Endothelial cell of umbilical vein (primary cell): Measurements from ENCODE around the gene PFKFB1. TPM values are rescaled to one million over a fixed set of nuclear protein-coding genes. Genes with fewer than 3 reads are reported as not detected.

Experiments
- BruUV-seq: library from RNA; stranded (reverse); fragments of 400-500 nt; replicated peaks from 2 replicates; lab custom pipeline; 2021; lab: Mats Ljungman, UMichigan
- CTCF ChIA-PET: fragments of 300-600, 350-600 bp; sonication (Branson Sonifier 250); formaldehyde crosslinking; loops from one replicate; lab custom pipeline; 2021; ENCODE audit warnings: antibody characterized with exemption, inconsistent platforms; lab: Charles Lee
- POLR2A ChIA-PET: fragments of 300-600, 350-600 bp; sonication (Branson Sonifier 250); formaldehyde crosslinking; loops from one replicate; lab custom pipeline; 2021; ENCODE audit warnings: antibody characterized with exemption, inconsistent platforms; lab: Charles Lee
- DNase-seq: peaks from one replicate; pipeline ENCODE4 v3.0.0-alpha.2; 2011; ENCODE audit warnings: low read depth, low spot score
- FAIRE-seq: peaks from 2 replicates; lab custom pipeline; 2011; peaks lifted over from hg19 to GRCh38; lab: Jason Lieb, UNC
- H2AFZ ChIP-seq: 2 replicates; pipeline ENCODE4 v1.6.0; 2012; ENCODE audit warnings: low read depth, low read length, control low read depth, inconsistent platforms
- H3K27ac ChIP-seq: 2 replicates; pipeline ENCODE4 v1.5.1; 2011; ENCODE audit warnings: low read depth, mild to moderate bottlenecking, control low read depth, low read length, moderate library complexity; ENCODE audit not compliant: insufficient read depth
- H3K27me3 ChIP-seq, 2 experiments: 2 replicates each; pipeline versions ENCODE4 v1.6.0 to v1.6.1; 2011; ENCODE audit warnings: low read length in 2 of 2, mixed read lengths in 1 of 2; ENCODE audit not compliant: control insufficient read depth in 2 of 2, insufficient read depth in 2 of 2
- H3K36me3 ChIP-seq, 2 experiments: 2 replicates in 1 of 2; 3 replicates in 1 of 2; pipeline ENCODE4 v1.5.1; 2011; ENCODE audit warnings: low read length in 2 of 2, mild to moderate bottlenecking in 1 of 2, moderate library complexity in 1 of 2; ENCODE audit not compliant: control insufficient read depth in 2 of 2, insufficient read depth in 2 of 2; ENCODE audit errors: extremely low read depth in 1 of 2
- H3K4me1 ChIP-seq: 3 replicates; pipeline ENCODE4 v1.5.1; 2011; ENCODE audit warnings: mild to moderate bottlenecking, low read length; ENCODE audit not compliant: control insufficient read depth, insufficient read depth; ENCODE audit errors: extremely low read depth
- H3K4me2 ChIP-seq: 2 replicates; pipeline ENCODE4 v1.6.1; 2011; ENCODE audit warnings: low read length, control low read depth, mixed read lengths; ENCODE audit not compliant: insufficient read depth
- H3K4me3 ChIP-seq, 3 experiments: fragments of 200-600 bp in 1 of 3; sonication (generic), shearing (Covaris generic) in 1 of 3; replicated peaks in 1 of 3; 2 replicates each; pipeline ENCODE4 v1.5.1; 2011 to 2016; ENCODE audit warnings: control low read depth in 3 of 3, low read length in 3 of 3, mild to moderate bottlenecking in 2 of 3, inconsistent platforms in 1 of 3, low read depth in 1 of 3, moderate library complexity in 1 of 3; ENCODE audit not compliant: insufficient read depth in 1 of 3
- H3K79me2 ChIP-seq: 2 replicates; pipeline ENCODE4 v1.6.0; 2012; ENCODE audit warnings: low read length, inconsistent platforms; ENCODE audit not compliant: control insufficient read depth, insufficient read depth
- H3K9ac ChIP-seq: replicated peaks from 2 replicates; pipeline ENCODE3; 2011; ENCODE audit warnings: low read length, control low read depth; ENCODE audit not compliant: insufficient read depth; ENCODE audit errors: extremely low read depth
- H3K9me1 ChIP-seq: replicated peaks from 3 replicates; pipeline ENCODE4 v1.6.0; 2011; ENCODE audit warnings: mild to moderate bottlenecking, low read length; ENCODE audit not compliant: control insufficient read depth, insufficient read depth; ENCODE audit errors: extremely low read depth
- H3K9me3 ChIP-seq: replicated peaks from 2 replicates; pipeline ENCODE4 v1.5.1; 2012; ENCODE audit warnings: low read length, inconsistent platforms; ENCODE audit not compliant: control insufficient read depth, insufficient read depth
- H4K20me1 ChIP-seq: replicated peaks from 2 replicates; pipeline ENCODE3; 2011; ENCODE audit warnings: mild to moderate bottlenecking, low read length; ENCODE audit not compliant: control insufficient read depth, insufficient read depth; ENCODE audit errors: extremely low read depth
- EZH2 ChIP-seq: IDR thresholded peaks from 2 replicates; pipeline ENCODE4 v1.6.1; 2012; ENCODE audit warnings: borderline replicate concordance, low read depth, mild to moderate bottlenecking, moderate library complexity, low read length, inconsistent platforms; ENCODE audit not compliant: severe bottlenecking
- FOS ChIP-seq: IDR thresholded peaks from 2 replicates; pipeline ENCODE4 v1.6.1; 2011; ENCODE audit warnings: mild to moderate bottlenecking, low read length, moderate library complexity, borderline replicate concordance; ENCODE audit not compliant: insufficient read depth
- GATA2 ChIP-seq: IDR thresholded peaks from 2 replicates; pipeline ENCODE4 v1.7.0; 2011; ENCODE audit warnings: low read depth, mild to moderate bottlenecking, moderate library complexity, mixed read lengths, low read length; ENCODE audit not compliant: insufficient read length, insufficient read depth
- JUN ChIP-seq: IDR thresholded peaks from 2 replicates; pipeline ENCODE4 v1.6.1; 2011; ENCODE audit warnings: borderline replicate concordance, low read depth; ENCODE audit not compliant: insufficient read length, insufficient read depth
- MYC ChIP-seq: IDR thresholded peaks from one replicate; pipeline ENCODE4 v1.6.1; 2011; ENCODE audit warnings: mild to moderate bottlenecking, low read depth, low read length
- POLR2A ChIP-seq: IDR thresholded peaks from 2 replicates; pipeline ENCODE4 v1.6.1; 2012; ENCODE audit warnings: low read depth, mild to moderate bottlenecking, control low read depth, low read length
- POLR2AphosphoS5 ChIP-seq: IDR thresholded peaks from 2 replicates; pipeline ENCODE4 v1.6.1; 2012; ENCODE audit warnings: low read depth, mild to moderate bottlenecking, control low read depth, low read length, moderate library complexity; ENCODE audit not compliant: insufficient read depth
- dilution Hi-C: fragments of 300-500 bp; cut with MboI; formaldehyde crosslinking; loops from one replicate; pipeline ENCODE4 v1.15.0; 2019; ENCODE audit warnings: low sequenced_read_pairs; ENCODE audit not compliant: extremely low pct_ligation_motif_present
- intact Hi-C: fragments of 100-400 bp; cut with micrococcal nuclease; formaldehyde crosslinking; loops from one replicate; pipeline ENCODE4 v1.10.0; 2022
- polyA plus RNA-seq, 4 experiments: library from polyadenylated mRNA; depleted of rRNA in 3 of 4; stranded (reverse) in 3 of 4; unstranded in 1 of 4; fragments of >200 nt; gene quantifications; 2 replicates each; pipeline versions ENCODE4 v1.2.1 to v1.2.3, GENCODE V29; 2011 to 2012; ENCODE audit warnings: missing spikeins in 1 of 4
- total RNA-seq: library from RNA; stranded (reverse); gene quantifications from 2 replicates; pipeline ENCODE4 v1.2.3, GENCODE V29; 2021
- TF ChIP-seq, protein P1 (sequence below): IDR thresholded peaks from 2 replicates; pipeline ENCODE4 v1.6.1; 2011; ENCODE audit not compliant: insufficient read depth, insufficient read length
- TF ChIP-seq, protein P2 (sequence below), 2 donors: IDR thresholded peaks; 1 replicate in 1 of 2; 2 replicates in 1 of 2; pipeline ENCODE4 v1.5.1; 2011; ENCODE audit warnings: low read length in 2 of 2, mild to moderate bottlenecking in 2 of 2, moderate library complexity in 2 of 2, control low read depth in 1 of 2, inconsistent platforms in 1 of 2, low read depth in 1 of 2; ENCODE audit not compliant: insufficient read depth in 1 of 2; ENCODE audit errors: extremely low read depth in 1 of 2

PFKFB1 gene
- total and polyA plus RNA-seq, 2 donors (not counting 3 experiments of a cell fraction or from before 2014, with no cell fraction given) = 0.18 to 0.20 TPM

- POLR2A ChIA-PET = no interaction called here
- Histone ChIP-seq H3K4me2 (no peak overlapping the region), H3K36me3 (peaks cover 0 to 10% of the 10 kb centered on the region in 2 experiments), H3K9me1 (no peaks in the 10 kb centered on the region), H3K27me3 (no peaks in the 10 kb centered on the region), H4K20me1 (no peaks in the 10 kb centered on the region), H3K27ac (no peak overlapping the region), H3K4me1 (no peaks in the 10 kb centered on the region), H3K9me3 (no peaks in the 10 kb centered on the region), H3K9ac (no peak overlapping the region), H2AFZ (no peak overlapping the region), H3K79me2 (no peaks in the 10 kb centered on the region), H3K4me3 (no peak overlapping the region)
- dilution Hi-C loops = no loop called here
- DNase-seq = no peak
- no peak for FAIRE-seq
- CTCF ChIA-PET = no interaction called here
- no peak for TF ChIP-seq POLR2AphosphoS5
- no peak for TF ChIP-seq FOS
- TF ChIP-seq, protein P1, sequence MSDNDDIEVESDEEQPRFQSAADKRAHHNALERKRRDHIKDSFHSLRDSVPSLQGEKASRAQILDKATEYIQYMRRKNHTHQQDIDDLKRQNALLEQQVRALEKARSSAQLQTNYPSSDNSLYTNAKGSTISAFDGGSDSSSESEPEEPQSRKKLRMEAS = no peak
- TF ChIP-seq JUN = no peak
- TF ChIP-seq POLR2A = no peak
- no peak for TF ChIP-seq MYC
- TF ChIP-seq GATA2 = no peak
- TF ChIP-seq, protein P2, sequence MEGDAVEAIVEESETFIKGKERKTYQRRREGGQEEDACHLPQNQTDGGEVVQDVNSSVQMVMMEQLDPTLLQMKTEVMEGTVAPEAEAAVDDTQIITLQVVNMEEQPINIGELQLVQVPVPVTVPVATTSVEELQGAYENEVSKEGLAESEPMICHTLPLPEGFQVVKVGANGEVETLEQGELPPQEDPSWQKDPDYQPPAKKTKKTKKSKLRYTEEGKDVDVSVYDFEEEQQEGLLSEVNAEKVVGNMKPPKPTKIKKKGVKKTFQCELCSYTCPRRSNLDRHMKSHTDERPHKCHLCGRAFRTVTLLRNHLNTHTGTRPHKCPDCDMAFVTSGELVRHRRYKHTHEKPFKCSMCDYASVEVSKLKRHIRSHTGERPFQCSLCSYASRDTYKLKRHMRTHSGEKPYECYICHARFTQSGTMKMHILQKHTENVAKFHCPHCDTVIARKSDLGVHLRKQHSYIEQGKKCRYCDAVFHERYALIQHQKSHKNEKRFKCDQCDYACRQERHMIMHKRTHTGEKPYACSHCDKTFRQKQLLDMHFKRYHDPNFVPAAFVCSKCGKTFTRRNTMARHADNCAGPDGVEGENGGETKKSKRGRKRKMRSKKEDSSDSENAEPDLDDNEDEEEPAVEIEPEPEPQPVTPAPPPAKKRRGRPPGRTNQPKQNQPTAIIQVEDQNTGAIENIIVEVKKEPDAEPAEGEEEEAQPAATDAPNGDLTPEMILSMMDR (IDR thresholded peaks at IDR 0.05; ENCODE audit: extremely low read depth in 1 of 2, insufficient read depth in 1 of 2, low read depth in 1 of 2, low read length in 2 of 2) = no peak
- TF ChIP-seq EZH2 = no peak
- BruUV-seq = no TSS peak
- intact Hi-C loops = no loop called here
Observed at GRCh38 chrX:54930291-54931049, 63.5 kb downstream of the PFKFB1 start.
